ENCODE results near the gene PRAMEF26.
"Not testable (repeated sequence)": the region's sequence is repeated elsewhere in the genome, so short reads cannot be mapped to it uniquely, and the experiment has no call there.

The PRAMEF26 gene

DNA sequence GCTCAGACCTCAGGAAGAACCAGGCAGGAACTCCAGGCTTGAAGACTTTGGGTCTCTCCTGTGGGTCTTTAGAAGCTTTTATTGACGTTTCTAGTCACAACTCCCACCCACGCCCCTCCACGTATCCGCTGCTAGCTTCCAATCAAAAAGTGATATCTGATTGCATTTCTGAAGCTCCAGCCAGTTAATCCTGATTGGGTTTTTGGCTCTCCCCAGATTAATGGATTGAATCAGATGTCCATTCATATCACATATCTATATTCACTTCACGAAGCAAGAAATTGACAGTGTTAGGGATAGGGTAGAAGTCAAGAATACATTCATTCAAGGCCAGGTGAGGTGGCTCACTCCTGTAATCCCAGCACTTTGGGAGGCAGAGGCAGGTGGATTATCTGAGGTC, at the start of gene PRAMEF26:
Gene PRAMEF26 (minus strand): TSS at position 101 of the 400 bp plus-strand sequence. CDS start 2,914 bp downstream, outside the sequence.
- H3K4me3 ChIP-seq; H3K9me3 ChIP-seq (ENCODE audit: low read depth, low read length); DNase-seq (ENCODE audit: low read depth, low spot score); H3K27ac ChIP-seq; H3K9ac ChIP-seq (ENCODE audit: insufficient read length); H3K36me3 ChIP-seq (ENCODE audit: insufficient read depth, low read length): not testable (repeated sequence)

DNA sequence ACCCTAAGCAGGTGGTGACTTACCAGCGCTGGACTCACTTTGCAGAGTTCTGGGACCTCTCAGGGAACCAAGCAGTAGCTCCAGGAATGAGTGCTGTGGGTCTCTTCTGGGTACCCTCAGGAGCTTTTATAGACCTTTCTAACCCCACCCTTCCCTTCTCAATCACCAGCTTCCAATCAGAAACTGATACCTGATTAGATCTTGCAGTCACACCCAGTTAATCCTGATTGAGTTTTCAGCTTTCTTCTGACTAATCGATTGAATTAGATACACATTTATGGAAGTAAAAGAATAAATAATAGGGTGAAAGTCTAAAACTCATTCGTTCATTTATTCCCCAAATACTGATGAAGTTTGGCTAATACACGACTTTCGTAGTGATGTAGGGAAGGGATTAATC, 45.5 kb upstream of the PRAMEF26 start, which contains the start of gene PRAMEF13:
Gene PRAMEF13 (minus strand): TSS at position 101 of the 400 bp plus-strand sequence. CDS start 1,820 bp downstream, outside the sequence.
- H3K4me3 ChIP-seq; H3K27ac ChIP-seq; H3K9me3 ChIP-seq (ENCODE audit: low read depth, low read length); H3K36me3 ChIP-seq (ENCODE audit: insufficient read depth, low read length); H3K9ac ChIP-seq (ENCODE audit: insufficient read length); DNase-seq (ENCODE audit: low read depth, low spot score): not testable (repeated sequence)

GRCh38 chr1:13171548-13171947, 15.7 kb upstream of the PRAMEF26 start, which contains the start of gene PRAMEF9:
PRAMEF9 (plus strand) TSS chr1:13171848; CDS start chr1:13175281, 3,433 bp downstream.
- not testable (repeated sequence) for H3K9me3 ChIP-seq (ENCODE audit: low read depth, low read length); H3K27ac ChIP-seq; H3K36me3 ChIP-seq (ENCODE audit: insufficient read depth, low read length); H3K4me3 ChIP-seq; H3K9ac ChIP-seq (ENCODE audit: insufficient read length); DNase-seq (ENCODE audit: low read depth, low spot score)

DNA sequence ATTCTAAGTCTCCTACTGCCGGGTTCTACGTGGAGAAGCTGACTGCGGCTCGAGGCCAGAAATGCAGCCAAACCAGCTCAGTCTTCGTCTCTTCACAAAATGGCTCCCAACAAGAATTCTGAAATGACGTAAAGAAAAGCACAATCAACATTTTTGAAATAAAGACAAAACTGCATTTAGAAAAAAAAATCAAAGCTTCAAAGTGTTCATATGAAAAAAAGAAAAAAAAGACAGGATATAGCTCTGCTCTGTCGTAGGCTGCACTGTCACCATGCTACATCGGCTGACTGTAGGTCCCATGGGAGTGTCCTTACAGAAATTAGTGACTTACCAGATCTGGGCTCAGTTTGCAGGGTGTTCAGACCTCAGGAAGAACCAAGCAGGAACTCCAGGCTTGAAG, 9.7 kb upstream of the PRAMEF26 start, which contains the start of gene HNRNPCL4:
Gene HNRNPCL4 (minus strand): TSS at position 101 of the 400 bp plus-strand sequence. CDS start 164 bp downstream, outside the sequence.
- not testable (repeated sequence) for DNase-seq (ENCODE audit: low read depth, low spot score); H3K36me3 ChIP-seq (ENCODE audit: insufficient read depth, low read length); H3K27ac ChIP-seq; H3K4me3 ChIP-seq; H3K9me3 ChIP-seq (ENCODE audit: low read depth, low read length); H3K9ac ChIP-seq (ENCODE audit: insufficient read length)

DNA sequence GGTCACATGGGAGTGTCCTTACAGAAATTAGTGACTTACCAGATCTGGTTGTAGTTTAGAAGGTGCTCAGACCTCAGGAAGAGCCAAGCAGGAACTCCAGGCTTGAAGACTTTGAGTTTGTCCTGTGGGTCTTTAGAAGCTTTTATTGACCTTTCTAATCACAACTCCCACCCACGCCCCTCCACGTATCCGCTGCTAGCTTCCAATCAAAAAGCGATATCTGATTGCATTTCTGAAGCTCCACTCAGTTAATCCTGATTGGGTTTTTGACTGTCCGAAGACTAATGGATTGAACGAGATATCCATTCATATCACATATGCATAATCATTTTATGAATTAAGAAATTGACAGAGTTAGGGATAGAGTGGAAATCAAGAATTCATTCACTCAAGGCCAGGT, 39.1 kb downstream of the PRAMEF26 start, which contains the start of gene HNRNPCL2:
Gene HNRNPCL2 (minus strand): TSS at position 101 of the 400 bp plus-strand sequence. CDS start 454 bp downstream, outside the sequence.
- DNase-seq (ENCODE audit: low read depth, low spot score); H3K27ac ChIP-seq; H3K9me3 ChIP-seq (ENCODE audit: low read depth, low read length); H3K9ac ChIP-seq (ENCODE audit: insufficient read length); H3K36me3 ChIP-seq (ENCODE audit: insufficient read depth, low read length); H3K4me3 ChIP-seq: not testable (repeated sequence)

All from SK-N-MC (cell line).